HepG2 (cell line): ENCODE data around the gene ZNF740. TPM values are rescaled to one million over a fixed set of nuclear protein-coding genes. Genes with fewer than 3 reads are reported as not detected.

Experiments used
- AKAP8 ChIP-seq: sonication (generic); formaldehyde crosslinking; IDR thresholded peaks from 2 replicates; pipeline ENCODE4 v1.5.1; 2020; ENCODE audit warnings: mild to moderate bottlenecking, missing genetic modification reagents
- ATM ChIP-seq: fragments of 450-650 bp; IDR thresholded peaks from 2 replicates; pipeline ENCODE4 v1.7.1; 2017; ENCODE audit warnings: mild to moderate bottlenecking, borderline replicate concordance
- CENPX ChIP-seq: sonication (generic); formaldehyde crosslinking; IDR thresholded peaks from 2 replicates; pipeline ENCODE4 v1.9.0; 2021; ENCODE audit warnings: mild to moderate bottlenecking, missing genetic modification reagents, moderate library complexity
- DNMT1 ChIP-seq: sonication (generic); formaldehyde crosslinking; IDR thresholded peaks from 2 replicates; pipeline ENCODE4 v1.5.1; 2020; ENCODE audit warnings: mild to moderate bottlenecking, missing genetic modification reagents
- GATAD2A ChIP-seq: IDR thresholded peaks from 2 replicates; pipeline ENCODE4 v1.6.1; 2016
- GMEB1 ChIP-seq: sonication (generic); formaldehyde crosslinking; IDR thresholded peaks from 2 replicates; pipeline ENCODE4 v1.5.1; 2020; ENCODE audit warnings: missing genetic modification reagents, mild to moderate bottlenecking, borderline replicate concordance
- HES4 ChIP-seq: sonication (generic); formaldehyde crosslinking; IDR thresholded peaks from 2 replicates; pipeline ENCODE4 v1.9.0; 2021; ENCODE audit warnings: mild to moderate bottlenecking, missing genetic modification reagents, borderline replicate concordance
- KDM4B ChIP-seq: sonication (generic); formaldehyde crosslinking; IDR thresholded peaks from 2 replicates; pipeline ENCODE4 v1.4.0; 2020; ENCODE audit warnings: missing genetic modification reagents
- NR2F6 ChIP-seq, 2 experiments: IDR thresholded peaks; 2 replicates each; pipeline ENCODE4 v1.6.1; 2016; ENCODE audit warnings: antibody characterized with exemption in 1 of 2, mild to moderate bottlenecking in 1 of 2
- RNF219 ChIP-seq: sonication (generic); formaldehyde crosslinking; IDR thresholded peaks from 2 replicates; pipeline ENCODE4 v1.5.0; 2020; ENCODE audit warnings: mild to moderate bottlenecking, missing genetic modification reagents
- ZC3H4 ChIP-seq: sonication (generic); formaldehyde crosslinking; IDR thresholded peaks from 2 replicates; pipeline ENCODE4 v1.4.0; 2020; ENCODE audit warnings: missing genetic modification reagents, borderline replicate concordance
- ZFX ChIP-seq: sonication (generic); formaldehyde crosslinking; IDR thresholded peaks from 2 replicates; pipeline ENCODE4 v1.4.0; 2020; ENCODE audit warnings: mild to moderate bottlenecking, low read depth, missing genetic modification reagents, moderate library complexity
- ZMAT5 ChIP-seq: sonication (generic); formaldehyde crosslinking; IDR thresholded peaks from 2 replicates; pipeline ENCODE4 v1.5.0; 2020; ENCODE audit warnings: mild to moderate bottlenecking, low read depth, missing genetic modification reagents, borderline replicate concordance
- ZNF230 ChIP-seq: sonication (generic); formaldehyde crosslinking; IDR thresholded peaks from 2 replicates; pipeline ENCODE4 v1.4.0; 2020; ENCODE audit warnings: mild to moderate bottlenecking, missing genetic modification reagents
- ZNF460 ChIP-seq: sonication (generic); formaldehyde crosslinking; IDR thresholded peaks from 2 replicates; pipeline ENCODE4 v1.5.1; 2020; ENCODE audit warnings: missing genetic modification reagents, mild to moderate bottlenecking, borderline replicate concordance
- ZNF547 ChIP-seq: sonication (generic); formaldehyde crosslinking; IDR thresholded peaks from 2 replicates; pipeline ENCODE4 v1.5.1; 2020; ENCODE audit warnings: mild to moderate bottlenecking, missing genetic modification reagents
- ZNF670 ChIP-seq: sonication (generic); formaldehyde crosslinking; IDR thresholded peaks from 2 replicates; pipeline ENCODE4 v1.8.0; 2022; ENCODE audit warnings: mild to moderate bottlenecking, missing genetic modification reagents, borderline replicate concordance
- ZNF713 ChIP-seq: sonication (generic); formaldehyde crosslinking; IDR thresholded peaks from 2 replicates; pipeline ENCODE4 v1.4.0; 2020; ENCODE audit warnings: mild to moderate bottlenecking, missing genetic modification reagents
- ZNF766 ChIP-seq: sonication (generic); formaldehyde crosslinking; IDR thresholded peaks from 2 replicates; pipeline ENCODE4 v1.5.0; 2020; ENCODE audit warnings: missing genetic modification reagents, borderline replicate concordance
- polyA plus RNA-seq, 8 experiments: library from polyadenylated mRNA; depleted of rRNA in 3 of 8; stranded (reverse) in 7 of 8; unstranded in 1 of 8; fragments of >200 nt; fragmentation: Illumina TruSeq in 4 of 8; extraction: Trizol in 4 of 8; gene quantifications; 2 replicates each; pipeline versions ENCODE4 v1.2.1 to v1.2.3, GENCODE V29; 2011 to 2016; ENCODE audit warnings: low read depth in 4 of 8, missing spikeins in 1 of 8, mixed read lengths in 1 of 8; ENCODE audit not compliant: insufficient read depth in 1 of 8
- total RNA-seq, 5 experiments: library from RNA; depleted of rRNA; stranded (reverse); fragments of >200 nt; fragmentation: Illumina TruSeq; extraction: Trizol; gene quantifications; 2 replicates each; pipeline ENCODE4 v1.2.3, GENCODE V29; 2016; ENCODE audit warnings: low read depth in 1 of 5
- TF ChIP-seq, protein P1 (sequence below): sonication (generic); formaldehyde crosslinking; IDR thresholded peaks from 2 replicates; pipeline ENCODE4 v1.5.0; 2020; ENCODE audit warnings: missing genetic modification reagents
- TF ChIP-seq, protein P2 (sequence below): sonication (generic); formaldehyde crosslinking; IDR thresholded peaks from 2 replicates; pipeline ENCODE4 v1.4.0; 2020; ENCODE audit warnings: missing genetic modification reagents, mild to moderate bottlenecking, borderline replicate concordance
- TF ChIP-seq, protein P3 (sequence below): sonication (generic); formaldehyde crosslinking; IDR thresholded peaks from 2 replicates; pipeline ENCODE4 v1.4.0; 2020; ENCODE audit warnings: mild to moderate bottlenecking, low read depth, missing genetic modification reagents

ZNF740 gene
- total and polyA plus RNA-seq, 2 of the 13 experiments (the other 11 are each of a cell fraction or from before 2014, with no cell fraction given), result 16.9 to 19.0 TPM

- TF ChIP-seq, protein P1, sequence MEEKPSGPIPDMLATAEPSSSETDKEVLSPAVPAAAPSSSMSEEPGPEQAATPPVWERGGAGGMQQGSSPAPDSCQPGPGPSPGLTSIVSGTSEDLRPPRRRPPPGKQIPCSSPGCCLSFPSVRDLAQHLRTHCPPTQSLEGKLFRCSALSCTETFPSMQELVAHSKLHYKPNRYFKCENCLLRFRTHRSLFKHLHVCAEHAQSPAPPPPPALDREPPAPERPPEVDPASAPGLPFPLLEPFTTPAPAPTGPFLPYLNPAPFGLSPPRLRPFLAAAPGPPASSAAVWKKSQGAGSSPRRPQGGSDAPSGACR (CRISPR knock-in tag), result peak; percentile 32; the same call in 1 of the 2 replicates
- TF ChIP-seq DNMT1 (CRISPR knock-in tag) (0 out of 2 replicates have a peak, but pooled peaks have one; percentile 60), ZNF713 (no peak), CENPX (CRISPR knock-in tag) (no peak), AKAP8 (no peak), ZC3H4 (CRISPR knock-in tag) (peak; percentile 77; the same call in 1 of the 2 replicates), ZNF547 (CRISPR knock-in tag) (peak; percentile 14), ZNF766 (CRISPR knock-in tag) (no peak), ZNF230 (CRISPR knock-in tag) (no peak), RNF219 (no peak), GATAD2A (CRISPR knock-in tag) (no peak), ZNF670 (CRISPR knock-in tag) (no peak), NR2F6 (IDR thresholded peaks at IDR 0.05) (no peak), NR2F6 (CRISPR knock-in tag; IDR thresholded peaks at IDR 0.05) (0 out of 2 replicates have a peak, but pooled peaks have one; percentile 5), KDM4B (CRISPR knock-in tag) (no peak), ZFX (CRISPR knock-in tag) (no peak), ZNF460 (CRISPR knock-in tag) (no peak), ATM (no peak), GMEB1 (CRISPR knock-in tag) (no peak), ZMAT5 (CRISPR knock-in tag) (no peak), HES4 (0 out of 2 replicates have a peak, but pooled peaks have one; percentile 7)
- TF ChIP-seq, protein P2, sequence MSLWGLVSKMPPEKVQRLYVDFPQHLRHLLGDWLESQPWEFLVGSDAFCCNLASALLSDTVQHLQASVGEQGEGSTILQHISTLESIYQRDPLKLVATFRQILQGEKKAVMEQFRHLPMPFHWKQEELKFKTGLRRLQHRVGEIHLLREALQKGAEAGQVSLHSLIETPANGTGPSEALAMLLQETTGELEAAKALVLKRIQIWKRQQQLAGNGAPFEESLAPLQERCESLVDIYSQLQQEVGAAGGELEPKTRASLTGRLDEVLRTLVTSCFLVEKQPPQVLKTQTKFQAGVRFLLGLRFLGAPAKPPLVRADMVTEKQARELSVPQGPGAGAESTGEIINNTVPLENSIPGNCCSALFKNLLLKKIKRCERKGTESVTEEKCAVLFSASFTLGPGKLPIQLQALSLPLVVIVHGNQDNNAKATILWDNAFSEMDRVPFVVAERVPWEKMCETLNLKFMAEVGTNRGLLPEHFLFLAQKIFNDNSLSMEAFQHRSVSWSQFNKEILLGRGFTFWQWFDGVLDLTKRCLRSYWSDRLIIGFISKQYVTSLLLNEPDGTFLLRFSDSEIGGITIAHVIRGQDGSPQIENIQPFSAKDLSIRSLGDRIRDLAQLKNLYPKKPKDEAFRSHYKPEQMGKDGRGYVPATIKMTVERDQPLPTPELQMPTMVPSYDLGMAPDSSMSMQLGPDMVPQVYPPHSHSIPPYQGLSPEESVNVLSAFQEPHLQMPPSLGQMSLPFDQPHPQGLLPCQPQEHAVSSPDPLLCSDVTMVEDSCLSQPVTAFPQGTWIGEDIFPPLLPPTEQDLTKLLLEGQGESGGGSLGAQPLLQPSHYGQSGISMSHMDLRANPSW, result no peak
- TF ChIP-seq, protein P3, sequence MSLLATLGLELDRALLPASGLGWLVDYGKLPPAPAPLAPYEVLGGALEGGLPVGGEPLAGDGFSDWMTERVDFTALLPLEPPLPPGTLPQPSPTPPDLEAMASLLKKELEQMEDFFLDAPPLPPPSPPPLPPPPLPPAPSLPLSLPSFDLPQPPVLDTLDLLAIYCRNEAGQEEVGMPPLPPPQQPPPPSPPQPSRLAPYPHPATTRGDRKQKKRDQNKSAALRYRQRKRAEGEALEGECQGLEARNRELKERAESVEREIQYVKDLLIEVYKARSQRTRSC, result no peak
These were observed 769 bp upstream of the ZNF740 start (continued) for GRCh38 chr12:53179687-53180219.
